H1 (cell line): ENCODE measurements around the gene VGLL2. TPM values are rescaled to one million over a fixed set of nuclear protein-coding genes. Genes with fewer than 3 reads are reported as not detected.

Experiments used
- CBX5 ChIP-seq: fragments of 300-800, 300-1000 bp; sonication (generic); IDR thresholded peaks from 2 replicates; pipeline ENCODE4 v1.7.1; 2016; ENCODE audit warnings: antibody characterized with exemption, low read length, low read depth
- CEBPB ChIP-seq: IDR thresholded peaks from 2 replicates; pipeline ENCODE4 v1.6.1; 2012; ENCODE audit warnings: low read depth, low read length
- CHD7 ChIP-seq: fragments of 300-600 bp; sonication (generic); IDR thresholded peaks from 2 replicates; pipeline ENCODE4 v1.7.1; 2012; ENCODE audit warnings: low read length, moderate library complexity, mild to moderate bottlenecking, inconsistent platforms; ENCODE audit not compliant: insufficient replicate concordance
- CREB1 ChIP-seq: IDR thresholded peaks from 2 replicates; pipeline ENCODE4 v1.6.1; 2012; ENCODE audit warnings: inconsistent platforms
- EZH2 ChIP-seq: fragments of 200-600 bp; sonication (generic); IDR thresholded peaks from 2 replicates; pipeline ENCODE4 v1.7.1; 2012; ENCODE audit warnings: low read depth, mild to moderate bottlenecking, moderate library complexity, low read length, inconsistent platforms; ENCODE audit not compliant: severe bottlenecking
- PHF8 ChIP-seq: fragments of 200-600 bp; sonication (generic); conservative IDR thresholded peaks from 2 replicates; pipeline ENCODE4 v1.7.1; 2012; ENCODE audit warnings: low read depth, mild to moderate bottlenecking, inconsistent platforms, low read length, moderate library complexity
- POLR2AphosphoS5 ChIP-seq: IDR thresholded peaks from 2 replicates; pipeline ENCODE4 v1.6.1; 2011; ENCODE audit warnings: low read depth, low read length
- SIN3A ChIP-seq, 2 experiments: IDR thresholded peaks in 1 of 2; conservative IDR thresholded peaks in 1 of 2; 2 replicates each; pipeline ENCODE4 v1.6.1; 2011 to 2012; ENCODE audit warnings: low read length in 2 of 2, improper control_type of control experiment in 1 of 2, low read depth in 1 of 2, mild to moderate bottlenecking in 1 of 2
- polyA plus RNA-seq, 7 experiments: library from polyadenylated mRNA; depleted of rRNA in 3 of 7; stranded (reverse) in 5 of 7; unstranded in 2 of 7; fragments of >200 nt in 5 of 7; fragments of 200-250 nt in 2 of 7; gene quantifications; 1 replicate in 5 of 7; 2 replicates in 1 of 7; 4 replicates in 1 of 7; pipeline versions ENCODE4 v1.2.1 to v1.2.3, GENCODE V29; 2011 to 2013; ENCODE audit warnings: missing spikeins in 2 of 7, mixed read lengths in 2 of 7
- total RNA-seq: library from RNA; stranded (reverse); fragmentation: NEBNext Ultra II Directional; extraction: Animal tissue kit (Norgen Biotek cat#: 25700); gene quantifications from 2 replicates; pipeline ENCODE4 v1.2.1, GENCODE V29; 2021

The VGLL2 gene
- total and polyA plus RNA-seq, 2 of the 8 experiments (the other 6 are each of a cell fraction or from before 2014, with no cell fraction given) = not detected

- TF ChIP-seq CHD7 = no peak
- TF ChIP-seq PHF8 = no peak
- TF ChIP-seq POLR2AphosphoS5 = no peak
- no peak for TF ChIP-seq CBX5
- no peak for TF ChIP-seq CREB1
- no peak for TF ChIP-seq SIN3A (conservative IDR thresholded peaks at IDR 0.05 in 1 of 2, IDR thresholded peaks at IDR 0.05 in 1 of 2; ENCODE audit: low read depth in 1 of 2, low read length in 2 of 2)
- TF ChIP-seq CEBPB = no peak
- no peak for TF ChIP-seq EZH2
- TF ChIP-seq, all 59 proteins: peak for 0
Observed at GRCh38 chr6:117231466-117231865, 33.9 kb upstream of the VGLL2 start (continued).
